Lower lobe of right lung (tissue), 2 donors: ENCODE data around the gene KRTAP13-2. TPM values are rescaled to one million over a fixed set of nuclear protein-coding genes. Genes with fewer than 3 reads are reported as not detected.

Experiments
- ATAC-seq, 2 donors: fragments of 200-7000 bp; cut with Tn5 transposase; one replicate each; pipeline ENCODE4 v1.9.1; 2020 to 2022; ENCODE audit warnings: mild to moderate bottlenecking in 2 of 2, moderate library complexity in 2 of 2
- DNase-seq: peaks from one replicate; pipeline ENCODE4 v3.0.0-alpha.2; 2020
- H3K27ac ChIP-seq: fragments of 200-600 bp; one replicate; pipeline ENCODE4 v1.8.0; 2022
- H3K27me3 ChIP-seq: fragments of 200-600 bp; one replicate; pipeline ENCODE4 v1.8.0; 2022; ENCODE audit warnings: low read depth
- H3K36me3 ChIP-seq: fragments of 200-600 bp; one replicate; pipeline ENCODE4 v1.8.0; 2022; ENCODE audit warnings: mild to moderate bottlenecking
- H3K4me1 ChIP-seq: fragments of 200-600 bp; one replicate; pipeline ENCODE4 v1.8.0; 2022
- H3K4me3 ChIP-seq: fragments of 200-600 bp; one replicate; pipeline ENCODE4 v1.8.0; 2022; ENCODE audit warnings: mild to moderate bottlenecking
- H3K9me3 ChIP-seq: fragments of 200-600 bp; one replicate; pipeline ENCODE4 v1.8.0; 2022
- CTCF ChIP-seq: fragments of 200-600 bp; IDR thresholded peaks from one replicate; pipeline ENCODE4 v1.8.0; 2022; ENCODE audit warnings: antibody characterized with exemption, mild to moderate bottlenecking
- intact Hi-C: fragments of 100-400 bp; cut with DNase I; formaldehyde crosslinking; loops from one replicate; pipeline ENCODE4 v1.11.0; 2022
- long read RNA-seq: library from polyadenylated mRNA; unstranded; transcript quantifications from one replicate; pipeline ENCODE4 v2.0.0, GENCODE V29; 2021
- total RNA-seq: library from RNA; stranded (reverse); fragmentation: NEBNext Ultra II Directional; extraction: Animal tissue kit (Norgen Biotek cat#: 25700); gene quantifications from one replicate; pipeline ENCODE4 v1.2.1, GENCODE V29; 2021
- donor health status: DM: no; HTN: yes; CAD: no; lungs with severe emphysema.

Gene KRTAP13-2
- not detected for total RNA-seq
- long read RNA-seq = 0 reads

- H3K27ac ChIP-seq = no peak within 1 kb of the TSS
- intact Hi-C loops = no loop called here
- H3K36me3 ChIP-seq = no peaks in the 10 kb centered on the region
- no peaks in the 10 kb centered on the region for H3K27me3 ChIP-seq
- no peak for TF ChIP-seq CTCF
- DNase-seq (no peak), ATAC-seq (no peak)
- H3K4me3 ChIP-seq = no peak within 1 kb of the TSS
- H3K4me1 ChIP-seq = no peaks in the 10 kb centered on the region
- no peaks in the 10 kb centered on the region for H3K9me3 ChIP-seq
Observed at GRCh38 chr21:30372139-30372770, at the start of gene KRTAP13-2. Gene KRTAP13-2, minus strand, starts transcription at chr21:30372271. Its CDS starts 58 bp downstream, at chr21:30372213.

GRCh38 chr21:30415993-30416392 is 43.9 kb upstream of the KRTAP13-2 start:
- H3K27me3 ChIP-seq = no peaks in the 10 kb centered on the region
- DNase-seq (no peak), ATAC-seq (no peak)
- TF ChIP-seq CTCF = no peak
- H3K36me3 ChIP-seq = no peaks in the 10 kb centered on the region
- no peaks in the 10 kb centered on the region for H3K9me3 ChIP-seq
- H3K27ac ChIP-seq = no peak overlapping the region
- no peaks in the 10 kb centered on the region for H3K4me1 ChIP-seq
- no peak overlapping the region for H3K4me3 ChIP-seq
- intact Hi-C loops = no loop called here

GRCh38 chr21:30408782-30409494 is 36.9 kb upstream of the KRTAP13-2 start:
- Histone ChIP-seq H3K4me3 (no peak overlapping the region), H3K27ac (no peak overlapping the region), H3K9me3 (no peaks in the 10 kb centered on the region), H3K4me1 (no peaks in the 10 kb centered on the region), H3K27me3 (no peaks in the 10 kb centered on the region), H3K36me3 (no peaks in the 10 kb centered on the region)
- DNase-seq (peak; percentile 69), ATAC-seq (peak; percentile 95 to 96)
- TF ChIP-seq CTCF = peak; percentile 44
- intact Hi-C loops = no loop called here

- intact Hi-C loops = no loop called here
- DNase-seq (no peak), ATAC-seq (no peak)
- H3K4me1 ChIP-seq = no peaks in the 10 kb centered on the region
- H3K9me3 ChIP-seq = peaks cover 3% of the 10 kb centered on the region
- H3K27me3 ChIP-seq = no peaks in the 10 kb centered on the region
- H3K27ac ChIP-seq = no peak within 1 kb of the TSS
- no peaks in the 10 kb centered on the region for H3K36me3 ChIP-seq
- H3K4me3 ChIP-seq = no peak within 1 kb of the TSS
- no peak for TF ChIP-seq CTCF
Observed at GRCh38 chr21:30395731-30396130, 23.7 kb upstream of the KRTAP13-2 start, which contains the start of gene KRTAP13-1. Gene KRTAP13-1, plus strand, starts transcription at chr21:30396031. Its CDS starts 56 bp downstream, at chr21:30396087.

GRCh38 chr21:30391492-30392025 is 19.5 kb upstream of the KRTAP13-2 start:
- no peaks in the 10 kb centered on the region for H3K36me3 ChIP-seq
- H3K4me3 ChIP-seq = no peak overlapping the region
- H3K4me1 ChIP-seq = no peaks in the 10 kb centered on the region
- TF ChIP-seq CTCF = no peak
- ATAC-seq = no peak
- DNase-seq = no peak
- peaks cover 5% of the 10 kb centered on the region for H3K9me3 ChIP-seq
- no peaks in the 10 kb centered on the region for H3K27me3 ChIP-seq
- H3K27ac ChIP-seq = no peak overlapping the region
- intact Hi-C loops = no loop called here
